ENCODE data around the gene SEMA4C. TPM values are rescaled to one million over a fixed set of nuclear protein-coding genes. Genes with fewer than 3 reads are reported as not detected.

Gene SEMA4C
- total and polyA plus RNA-seq, 12 donors = 14.1 to 43.8 (median 24.1) TPM

GRCh38 chr2:96816836-96817702, 52.8 kb downstream of the SEMA4C start:
- H3K4me1 ChIP-seq = peaks cover 24 to 69% (median 54%) of the 10 kb centered on the region in 9 donors
- intact Hi-C loops (cut with DNase I) = loop anchor here in 4 of 10 donors (5.0 to 10.0 kb wide), 3 partner anchors 40 to 182 kb away; partner anchors contain the start of genes ANKRD39 (in 2 of the 4), CNNM4 (in 1 of the 4) and KANSL3 (in 1 of the 4)

GRCh38 chr2:96816127-96816835, 53.6 kb downstream of the SEMA4C start, which contains the start of gene CNNM3:
TSS of gene CNNM3 (plus strand) at chr2:96816268. CDS start at chr2:96816278, 10 bp downstream.
- peaks cover 0 to 14% (median 0%) of the 10 kb centered on the region in 9 donors for H3K36me3 ChIP-seq
- H3K4me1 ChIP-seq = peaks cover 27 to 71% (median 61%) of the 10 kb centered on the region in 9 donors
- no peaks in the 10 kb centered on the region for H3K27me3 ChIP-seq
- TF ChIP-seq, protein P1, sequence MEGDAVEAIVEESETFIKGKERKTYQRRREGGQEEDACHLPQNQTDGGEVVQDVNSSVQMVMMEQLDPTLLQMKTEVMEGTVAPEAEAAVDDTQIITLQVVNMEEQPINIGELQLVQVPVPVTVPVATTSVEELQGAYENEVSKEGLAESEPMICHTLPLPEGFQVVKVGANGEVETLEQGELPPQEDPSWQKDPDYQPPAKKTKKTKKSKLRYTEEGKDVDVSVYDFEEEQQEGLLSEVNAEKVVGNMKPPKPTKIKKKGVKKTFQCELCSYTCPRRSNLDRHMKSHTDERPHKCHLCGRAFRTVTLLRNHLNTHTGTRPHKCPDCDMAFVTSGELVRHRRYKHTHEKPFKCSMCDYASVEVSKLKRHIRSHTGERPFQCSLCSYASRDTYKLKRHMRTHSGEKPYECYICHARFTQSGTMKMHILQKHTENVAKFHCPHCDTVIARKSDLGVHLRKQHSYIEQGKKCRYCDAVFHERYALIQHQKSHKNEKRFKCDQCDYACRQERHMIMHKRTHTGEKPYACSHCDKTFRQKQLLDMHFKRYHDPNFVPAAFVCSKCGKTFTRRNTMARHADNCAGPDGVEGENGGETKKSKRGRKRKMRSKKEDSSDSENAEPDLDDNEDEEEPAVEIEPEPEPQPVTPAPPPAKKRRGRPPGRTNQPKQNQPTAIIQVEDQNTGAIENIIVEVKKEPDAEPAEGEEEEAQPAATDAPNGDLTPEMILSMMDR (IDR thresholded peaks at IDR 0.05) = peak; percentile 46 to 91 (median 80)
- intact Hi-C loops (cut with DNase I) = loop anchor here in 4 of 10 donors (5.0 to 10.0 kb wide), 3 partner anchors 41 to 181 kb away; partner anchors contain the start of genes ANKRD39 (in 2 of the 4), CNNM4 (in 1 of the 4) and KANSL3 (in 1 of the 4)
- DNase-seq = peak; percentile 97 to 98
- peak; percentile 94 to 98 (median 96) for ATAC-seq
- H3K27ac ChIP-seq = peak within 1 kb of the TSS; percentile 92 to 97 (median 96)
- peak within 1 kb of the TSS; percentile 27 to 96 (median 84) for H3K4me3 ChIP-seq
- WGBS, 2 donors = 0 to 1% methylated on average over 70 to 103 of the region's 103 CpGs
- no peaks in the 10 kb centered on the region for H3K9me3 ChIP-seq

More at GRCh38 chr2:96816836-96817702, 52.8 kb downstream of the SEMA4C start:
- ATAC-seq (peak in 2 of 8 donors; percentile 3 to 22), DNase-seq (no peak)
- TF ChIP-seq, protein P1 (IDR thresholded peaks at IDR 0.05) = no peak
- Histone ChIP-seq H3K27ac (peak overlapping the region in 9 of 10 donors; percentile 10 to 97 (median 31)), H3K4me3 (peak overlapping the region; percentile 27 to 96 (median 84)), H3K36me3 (peaks cover 0 to 12% (median 0%) of the 10 kb centered on the region in 9 donors), H3K27me3 (no peaks in the 10 kb centered on the region), H3K9me3 (no peaks in the 10 kb centered on the region)
- WGBS, 2 donors = 2 to 3% methylated on average over 66 to 89 of the region's 89 CpGs

DNA sequence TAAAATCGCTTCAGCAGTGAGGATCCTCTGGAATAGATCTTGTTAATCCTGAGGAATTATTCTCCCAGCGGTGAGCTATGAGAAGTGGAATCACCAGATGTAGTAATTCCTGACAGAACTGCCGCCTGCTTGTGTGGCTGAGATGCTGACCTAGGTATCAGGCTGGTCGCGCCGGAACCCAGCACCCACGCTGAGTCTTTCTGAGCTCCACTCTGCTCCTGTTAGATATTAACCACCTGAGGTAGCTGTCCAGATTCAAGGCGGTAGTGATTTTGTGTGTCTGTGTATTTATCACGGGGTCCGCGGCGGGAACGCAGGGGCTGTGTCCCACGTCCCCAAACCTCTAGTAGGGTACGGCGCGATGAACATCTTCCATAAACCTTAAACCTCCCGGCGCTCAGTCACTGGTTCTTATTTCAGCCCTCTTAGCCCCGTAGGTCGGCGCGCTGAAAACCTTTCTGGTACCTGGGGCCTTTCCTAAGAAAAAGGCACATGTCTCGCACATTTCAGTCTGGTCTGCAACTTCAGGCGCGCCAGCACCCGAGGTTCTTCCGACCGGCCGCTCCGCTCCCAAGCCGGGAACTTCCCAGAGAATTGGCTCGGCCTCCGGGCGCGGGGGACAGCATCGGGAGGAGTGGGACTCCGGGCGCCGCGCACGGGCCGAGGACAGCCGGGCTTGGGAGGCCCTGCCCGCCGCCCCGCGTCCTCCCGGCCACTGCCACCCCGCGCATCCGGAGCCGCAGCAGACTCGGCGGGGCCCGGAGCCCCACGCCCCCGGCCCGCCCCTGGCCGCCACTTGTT, 54.4 kb downstream of the SEMA4C start:
- Histone ChIP-seq H3K4me1 (peaks cover 27 to 71% (median 58%) of the 10 kb centered on the region in 9 donors), H3K27ac (peak overlapping the region; percentile 92 to 97 (median 96)), H3K36me3 (peaks cover 0 to 21% (median 0%) of the 10 kb centered on the region in 9 donors), H3K4me3 (peak overlapping the region; percentile 20 to 96 (median 84)), H3K27me3 (no peaks in the 10 kb centered on the region), H3K9me3 (no peaks in the 10 kb centered on the region)
- TF ChIP-seq, protein P1 (IDR thresholded peaks at IDR 0.05) = no peak
- intact Hi-C loops (cut with DNase I) = loop anchor here in 4 of 10 donors (5.0 to 10.0 kb wide), 3 partner anchors 42 to 181 kb away; partner anchors contain the start of genes ANKRD39 (in 2 of the 4), CNNM4 (in 1 of the 4) and KANSL3 (in 1 of the 4)
- no peak for ATAC-seq
- WGBS, 2 donors = 2% methylated on average over 59 to 60 of the region's 60 CpGs
- DNase-seq = no peak
